SK-N-MC (cell line): ENCODE data around the gene STAT5A.

Experiments
- EZH2 ChIP-seq: fragments of 200-600 bp; sonication (generic); IDR thresholded peaks from one replicate; pipeline ENCODE4 v1.6.1; 2017; ENCODE audit warnings: antibody characterized with exemption
- FOXP2 ChIP-seq: optimal IDR thresholded peaks from 2 replicates; pipeline ENCODE3; 2011; ENCODE audit warnings: mild to moderate bottlenecking, moderate library complexity; ENCODE audit not compliant: insufficient read depth; ENCODE audit errors: extremely low read length, control extremely low read depth
- POLR2AphosphoS5 ChIP-seq: IDR thresholded peaks from 2 replicates; pipeline ENCODE4 v1.6.1; 2012; ENCODE audit warnings: mild to moderate bottlenecking, low read depth, low read length, borderline replicate concordance

DNA sequence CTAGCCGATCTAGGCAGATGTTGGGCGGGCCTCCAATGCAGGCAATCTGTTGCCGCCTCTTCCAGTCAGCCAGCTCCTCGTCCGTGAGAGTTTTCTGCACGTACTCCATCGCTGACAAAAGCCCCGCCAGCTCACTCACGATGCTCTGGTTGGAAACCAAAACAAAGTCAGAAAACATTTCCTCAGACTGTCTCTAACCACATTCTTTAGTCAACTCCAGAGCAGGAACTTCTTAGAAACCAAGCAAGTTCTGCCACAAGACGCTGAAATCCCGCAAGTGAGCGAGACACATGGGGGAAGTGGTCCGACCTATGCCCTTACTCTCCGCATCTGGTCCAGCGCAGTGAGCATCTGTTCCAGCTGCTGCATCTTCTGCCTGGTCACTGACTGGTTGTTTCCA is 49.1 kb downstream of the STAT5A start:
- TF ChIP-seq EZH2 (no peak), POLR2AphosphoS5 (no peak), FOXP2 (no peak)
